ENCODE results near the gene ZNF669.
A peak's percentile ranks its signal among the peaks of the same experiment; 100 is the strongest.

Gene ZNF669

GRCh38 chr1:247111700-247112478 lies 7.7 kb upstream of the ZNF669 start:
- no peak for FAIRE-seq
- DNase-seq (ENCODE audit: insufficient read length, low spot score): no peak
- TF ChIP-seq POLR2AphosphoS5 (IDR thresholded peaks at IDR 0.05; ENCODE audit: low read depth, low read length) (no peak), POLR2A (IDR thresholded peaks at IDR 0.05; ENCODE audit: low read depth, low read length) (no peak), POU2F2 (IDR thresholded peaks at IDR 0.05; ENCODE audit: low read depth, low read length) (no peak), SPI1 (IDR thresholded peaks at IDR 0.05; ENCODE audit: low read depth, low read length) (no peak), PAX5 (IDR thresholded peaks at IDR 0.05; ENCODE audit: insufficient read depth, low read length, severe bottlenecking) (no peak), TAF1 (IDR thresholded peaks at IDR 0.05; ENCODE audit: low read depth, low read length) (no peak)

GRCh38 chr1:247111259-247111699 lies 7.1 kb upstream of the ZNF669 start:
- DNase-seq (ENCODE audit: insufficient read length, low spot score) (no peak), FAIRE-seq (no peak)
- TF ChIP-seq POLR2AphosphoS5 (IDR thresholded peaks at IDR 0.05; ENCODE audit: low read depth, low read length): no peak
- TF ChIP-seq POU2F2 (IDR thresholded peaks at IDR 0.05; ENCODE audit: low read depth, low read length): no peak
- TF ChIP-seq POLR2A (IDR thresholded peaks at IDR 0.05; ENCODE audit: low read depth, low read length): no peak
- no peak for TF ChIP-seq PAX5 (IDR thresholded peaks at IDR 0.05; ENCODE audit: insufficient read depth, low read length, severe bottlenecking)
- TF ChIP-seq SPI1 (IDR thresholded peaks at IDR 0.05; ENCODE audit: low read depth, low read length): no peak
- no peak for TF ChIP-seq TAF1 (IDR thresholded peaks at IDR 0.05; ENCODE audit: low read depth, low read length)

- DNase-seq (ENCODE audit: insufficient read length, low spot score): no peak
- no peak for FAIRE-seq
- TF ChIP-seq POU2F2 (IDR thresholded peaks at IDR 0.05; ENCODE audit: low read depth, low read length) (no peak), SPI1 (IDR thresholded peaks at IDR 0.05; ENCODE audit: low read depth, low read length) (no peak), POLR2AphosphoS5 (IDR thresholded peaks at IDR 0.05; ENCODE audit: low read depth, low read length) (no peak), TAF1 (IDR thresholded peaks at IDR 0.05; ENCODE audit: low read depth, low read length) (no peak), PAX5 (IDR thresholded peaks at IDR 0.05; ENCODE audit: insufficient read depth, low read length, severe bottlenecking) (no peak), POLR2A (IDR thresholded peaks at IDR 0.05; ENCODE audit: low read depth, low read length) (no peak)
Measured at GRCh38 chr1:247110627-247111258, 6.6 kb upstream of the ZNF669 start.

GRCh38 chr1:247107694-247108093 lies 3.5 kb upstream of the ZNF669 start:
- TF ChIP-seq PAX5 (IDR thresholded peaks at IDR 0.05; ENCODE audit: insufficient read depth, low read length, severe bottlenecking) (no peak), TAF1 (IDR thresholded peaks at IDR 0.05; ENCODE audit: low read depth, low read length) (no peak), SPI1 (IDR thresholded peaks at IDR 0.05; ENCODE audit: low read depth, low read length) (no peak), POLR2AphosphoS5 (IDR thresholded peaks at IDR 0.05; ENCODE audit: low read depth, low read length) (no peak)
- no peak for DNase-seq (ENCODE audit: insufficient read length, low spot score)
- FAIRE-seq: no peak

GRCh38 chr1:247105966-247106365 lies 1.8 kb upstream of the ZNF669 start:
- DNase-seq (ENCODE audit: insufficient read length, low spot score) (no peak), FAIRE-seq (no peak)
- TF ChIP-seq TAF1 (IDR thresholded peaks at IDR 0.05; ENCODE audit: low read depth, low read length) (no peak), SPI1 (IDR thresholded peaks at IDR 0.05; ENCODE audit: low read depth, low read length) (no peak), POU2F2 (IDR thresholded peaks at IDR 0.05; ENCODE audit: low read depth, low read length) (no peak), POLR2A (IDR thresholded peaks at IDR 0.05; ENCODE audit: low read depth, low read length) (no peak), POLR2AphosphoS5 (IDR thresholded peaks at IDR 0.05; ENCODE audit: low read depth, low read length) (no peak), PAX5 (IDR thresholded peaks at IDR 0.05; ENCODE audit: insufficient read depth, low read length, severe bottlenecking) (no peak)

- no peak for TF ChIP-seq TAF1 (IDR thresholded peaks at IDR 0.05; ENCODE audit: low read depth, low read length)
- no peak for TF ChIP-seq SPI1 (IDR thresholded peaks at IDR 0.05; ENCODE audit: low read depth, low read length)
- TF ChIP-seq POLR2A (IDR thresholded peaks at IDR 0.05; ENCODE audit: low read depth, low read length): no peak
- no peak for TF ChIP-seq POU2F2 (IDR thresholded peaks at IDR 0.05; ENCODE audit: low read depth, low read length)
- no peak for TF ChIP-seq POLR2AphosphoS5 (IDR thresholded peaks at IDR 0.05; ENCODE audit: low read depth, low read length)
- TF ChIP-seq PAX5 (IDR thresholded peaks at IDR 0.05; ENCODE audit: insufficient read depth, low read length, severe bottlenecking): no peak
- no peak for FAIRE-seq
- DNase-seq (ENCODE audit: insufficient read length, low spot score): no peak
Measured at GRCh38 chr1:247104965-247105364, 809 bp upstream of the ZNF669 start.

GRCh38 chr1:247102381-247102780 lies 1.8 kb downstream of the ZNF669 start:
- FAIRE-seq (no peak), DNase-seq (ENCODE audit: insufficient read length, low spot score) (no peak)

GRCh38 chr1:247100676-247101279 lies 3.4 kb downstream of the ZNF669 start:
- TF ChIP-seq POU2F2 (IDR thresholded peaks at IDR 0.05; ENCODE audit: low read depth, low read length) (no peak), POLR2AphosphoS5 (IDR thresholded peaks at IDR 0.05; ENCODE audit: low read depth, low read length) (no peak), POLR2A (IDR thresholded peaks at IDR 0.05; ENCODE audit: low read depth, low read length) (no peak), PAX5 (IDR thresholded peaks at IDR 0.05; ENCODE audit: insufficient read depth, low read length, severe bottlenecking) (no peak), SPI1 (IDR thresholded peaks at IDR 0.05; ENCODE audit: low read depth, low read length) (no peak), TAF1 (IDR thresholded peaks at IDR 0.05; ENCODE audit: low read depth, low read length) (no peak)
- DNase-seq (ENCODE audit: insufficient read length, low spot score): no peak
- FAIRE-seq: no peak

More at GRCh38 chr1:247102381-247102780, 1.8 kb downstream of the ZNF669 start:
- TF ChIP-seq SPI1 (IDR thresholded peaks at IDR 0.05; ENCODE audit: low read depth, low read length) (no peak), POU2F2 (IDR thresholded peaks at IDR 0.05; ENCODE audit: low read depth, low read length) (no peak), PAX5 (IDR thresholded peaks at IDR 0.05; ENCODE audit: insufficient read depth, low read length, severe bottlenecking) (no peak), POLR2AphosphoS5 (IDR thresholded peaks at IDR 0.05; ENCODE audit: low read depth, low read length) (no peak), POLR2A (IDR thresholded peaks at IDR 0.05; ENCODE audit: low read depth, low read length) (no peak), TAF1 (IDR thresholded peaks at IDR 0.05; ENCODE audit: low read depth, low read length) (no peak)

GRCh38 chr1:247096958-247097357 lies 7.2 kb downstream of the ZNF669 start:
- TF ChIP-seq POLR2AphosphoS5 (IDR thresholded peaks at IDR 0.05; ENCODE audit: low read depth, low read length) (peak; percentile 54; the same call in 1 of the 2 replicates), SPI1 (IDR thresholded peaks at IDR 0.05; ENCODE audit: low read depth, low read length) (no peak), TAF1 (IDR thresholded peaks at IDR 0.05; ENCODE audit: low read depth, low read length) (no peak), PAX5 (IDR thresholded peaks at IDR 0.05; ENCODE audit: insufficient read depth, low read length, severe bottlenecking) (no peak), POLR2A (IDR thresholded peaks at IDR 0.05; ENCODE audit: low read depth, low read length) (no peak), POU2F2 (IDR thresholded peaks at IDR 0.05; ENCODE audit: low read depth, low read length) (no peak)
- FAIRE-seq (no peak), DNase-seq (ENCODE audit: insufficient read length, low spot score) (no peak)
